Body of pancreas (tissue), 4 donors: ENCODE results near the gene ACOT7.

Experiments
- POLR2A ChIP-seq, 3 donors: fragments of 450-650 bp; IDR thresholded peaks; one replicate each; pipeline ENCODE4 v1.6.1; 2016; ENCODE audit warnings: antibody characterized with exemption in 3 of 3, mild to moderate bottlenecking in 2 of 3
- TF ChIP-seq, protein P1 (sequence below), 7 experiments: fragments of 450-650 bp in 4 of 7; fragments of 200-600 bp in 3 of 7; sonication (generic) in 3 of 7; IDR thresholded peaks; one replicate each; pipeline ENCODE4 v1.5.1; 2016 to 2019; ENCODE audit warnings: antibody characterized with exemption in 7 of 7

DNA sequence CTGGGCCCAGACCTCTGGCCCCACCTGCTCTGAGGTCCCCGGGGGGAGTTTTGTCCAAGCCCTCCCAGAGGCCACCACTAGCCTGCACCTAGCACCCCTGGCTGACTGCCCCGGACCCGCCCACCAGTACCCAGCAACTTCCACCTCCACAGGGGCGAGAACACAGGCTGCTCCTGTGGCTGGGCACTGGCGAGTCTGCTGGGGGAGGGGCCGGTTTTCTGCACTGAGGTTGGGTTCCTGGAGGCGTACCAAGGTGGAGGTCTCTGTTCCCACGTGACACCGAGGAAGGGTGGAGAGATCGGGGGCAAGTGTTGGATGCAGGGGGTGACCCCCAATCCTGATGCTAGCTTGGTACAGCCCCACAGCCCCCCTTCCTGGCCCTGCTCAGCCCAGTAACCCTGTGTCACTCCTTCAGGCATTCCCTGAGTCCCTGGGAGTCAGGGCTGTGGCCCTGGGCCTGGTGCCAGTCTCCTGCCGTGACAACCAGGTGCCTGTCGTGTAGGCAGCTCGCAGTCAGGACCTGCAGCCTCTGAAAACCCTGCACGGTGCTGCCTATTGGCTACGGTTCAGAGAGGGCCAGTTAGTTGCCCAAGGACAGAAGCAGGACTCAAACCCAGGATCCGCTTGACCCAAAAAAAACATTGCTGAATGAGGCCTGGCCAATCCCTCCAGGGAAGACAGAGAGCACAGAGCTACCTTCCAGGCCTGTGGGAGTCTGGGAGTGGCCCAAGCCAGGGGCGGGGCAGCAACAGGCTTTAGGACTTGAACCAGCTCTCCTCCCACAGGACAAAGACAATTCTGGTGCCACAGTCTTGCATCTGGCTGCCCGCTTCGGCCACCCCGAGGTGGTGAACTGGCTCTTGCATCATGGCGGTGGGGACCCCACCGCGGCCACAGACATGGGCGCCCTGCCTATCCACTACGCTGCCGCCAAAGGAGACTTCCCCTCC lies 34.1 kb upstream of the ACOT7 start:
- TF ChIP-seq, protein P1, sequence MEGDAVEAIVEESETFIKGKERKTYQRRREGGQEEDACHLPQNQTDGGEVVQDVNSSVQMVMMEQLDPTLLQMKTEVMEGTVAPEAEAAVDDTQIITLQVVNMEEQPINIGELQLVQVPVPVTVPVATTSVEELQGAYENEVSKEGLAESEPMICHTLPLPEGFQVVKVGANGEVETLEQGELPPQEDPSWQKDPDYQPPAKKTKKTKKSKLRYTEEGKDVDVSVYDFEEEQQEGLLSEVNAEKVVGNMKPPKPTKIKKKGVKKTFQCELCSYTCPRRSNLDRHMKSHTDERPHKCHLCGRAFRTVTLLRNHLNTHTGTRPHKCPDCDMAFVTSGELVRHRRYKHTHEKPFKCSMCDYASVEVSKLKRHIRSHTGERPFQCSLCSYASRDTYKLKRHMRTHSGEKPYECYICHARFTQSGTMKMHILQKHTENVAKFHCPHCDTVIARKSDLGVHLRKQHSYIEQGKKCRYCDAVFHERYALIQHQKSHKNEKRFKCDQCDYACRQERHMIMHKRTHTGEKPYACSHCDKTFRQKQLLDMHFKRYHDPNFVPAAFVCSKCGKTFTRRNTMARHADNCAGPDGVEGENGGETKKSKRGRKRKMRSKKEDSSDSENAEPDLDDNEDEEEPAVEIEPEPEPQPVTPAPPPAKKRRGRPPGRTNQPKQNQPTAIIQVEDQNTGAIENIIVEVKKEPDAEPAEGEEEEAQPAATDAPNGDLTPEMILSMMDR (IDR thresholded peaks at IDR 0.05), result no peak
- TF ChIP-seq POLR2A (IDR thresholded peaks at IDR 0.05), result no peak
